ENCODE measurements around the gene CLHC1. TPM values are rescaled to one million over a fixed set of nuclear protein-coding genes. Genes with fewer than 3 reads are reported as not detected.

The CLHC1 gene
- total RNA-seq, 1 donor from 2014 or later, result 7.5 TPM

DNA sequence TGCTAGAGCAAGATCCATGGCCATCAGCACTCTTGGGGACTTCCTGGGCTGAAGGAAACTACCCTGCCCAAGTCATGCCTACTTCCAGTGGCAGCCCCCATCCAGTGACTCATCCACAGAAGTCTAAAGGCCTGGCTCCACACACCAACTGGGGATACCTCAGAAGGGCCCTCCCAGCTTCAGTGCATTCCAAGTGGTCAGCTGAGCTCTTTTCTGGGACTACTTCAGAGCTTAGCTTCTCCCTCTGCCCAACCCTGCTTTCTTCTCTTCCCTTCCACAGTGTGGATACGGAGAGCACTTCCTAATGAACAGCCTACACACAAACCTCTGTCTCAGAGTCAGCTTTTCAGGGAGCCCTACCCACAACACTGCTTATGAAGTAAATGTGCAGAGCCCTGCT lies 66.5 kb downstream of the CLHC1 start:
- TF ChIP-seq, protein P1, sequence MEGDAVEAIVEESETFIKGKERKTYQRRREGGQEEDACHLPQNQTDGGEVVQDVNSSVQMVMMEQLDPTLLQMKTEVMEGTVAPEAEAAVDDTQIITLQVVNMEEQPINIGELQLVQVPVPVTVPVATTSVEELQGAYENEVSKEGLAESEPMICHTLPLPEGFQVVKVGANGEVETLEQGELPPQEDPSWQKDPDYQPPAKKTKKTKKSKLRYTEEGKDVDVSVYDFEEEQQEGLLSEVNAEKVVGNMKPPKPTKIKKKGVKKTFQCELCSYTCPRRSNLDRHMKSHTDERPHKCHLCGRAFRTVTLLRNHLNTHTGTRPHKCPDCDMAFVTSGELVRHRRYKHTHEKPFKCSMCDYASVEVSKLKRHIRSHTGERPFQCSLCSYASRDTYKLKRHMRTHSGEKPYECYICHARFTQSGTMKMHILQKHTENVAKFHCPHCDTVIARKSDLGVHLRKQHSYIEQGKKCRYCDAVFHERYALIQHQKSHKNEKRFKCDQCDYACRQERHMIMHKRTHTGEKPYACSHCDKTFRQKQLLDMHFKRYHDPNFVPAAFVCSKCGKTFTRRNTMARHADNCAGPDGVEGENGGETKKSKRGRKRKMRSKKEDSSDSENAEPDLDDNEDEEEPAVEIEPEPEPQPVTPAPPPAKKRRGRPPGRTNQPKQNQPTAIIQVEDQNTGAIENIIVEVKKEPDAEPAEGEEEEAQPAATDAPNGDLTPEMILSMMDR (IDR thresholded peaks at IDR 0.05; ENCODE audit: borderline replicate concordance), result no peak
- H3K36me3 ChIP-seq, result no peaks in the 10 kb centered on the region
- H3K9me3 ChIP-seq (replicated peaks), result no peaks in the 10 kb centered on the region
- DNase-seq, result no peak
- H3K27me3 ChIP-seq (ENCODE audit: low read depth), result no peaks in the 10 kb centered on the region
- intact Hi-C loops (cut with micrococcal nuclease), result loop anchor here (5.0 to 10.0 kb wide), 2 partner anchors 151 to 263 kb away; no protein-coding TSS in a partner anchor
- H3K27ac ChIP-seq (replicated peaks), result no peak overlapping the region
- peaks cover 22% of the 10 kb centered on the region for H3K4me1 ChIP-seq
- no peak overlapping the region for H3K4me3 ChIP-seq

DNA sequence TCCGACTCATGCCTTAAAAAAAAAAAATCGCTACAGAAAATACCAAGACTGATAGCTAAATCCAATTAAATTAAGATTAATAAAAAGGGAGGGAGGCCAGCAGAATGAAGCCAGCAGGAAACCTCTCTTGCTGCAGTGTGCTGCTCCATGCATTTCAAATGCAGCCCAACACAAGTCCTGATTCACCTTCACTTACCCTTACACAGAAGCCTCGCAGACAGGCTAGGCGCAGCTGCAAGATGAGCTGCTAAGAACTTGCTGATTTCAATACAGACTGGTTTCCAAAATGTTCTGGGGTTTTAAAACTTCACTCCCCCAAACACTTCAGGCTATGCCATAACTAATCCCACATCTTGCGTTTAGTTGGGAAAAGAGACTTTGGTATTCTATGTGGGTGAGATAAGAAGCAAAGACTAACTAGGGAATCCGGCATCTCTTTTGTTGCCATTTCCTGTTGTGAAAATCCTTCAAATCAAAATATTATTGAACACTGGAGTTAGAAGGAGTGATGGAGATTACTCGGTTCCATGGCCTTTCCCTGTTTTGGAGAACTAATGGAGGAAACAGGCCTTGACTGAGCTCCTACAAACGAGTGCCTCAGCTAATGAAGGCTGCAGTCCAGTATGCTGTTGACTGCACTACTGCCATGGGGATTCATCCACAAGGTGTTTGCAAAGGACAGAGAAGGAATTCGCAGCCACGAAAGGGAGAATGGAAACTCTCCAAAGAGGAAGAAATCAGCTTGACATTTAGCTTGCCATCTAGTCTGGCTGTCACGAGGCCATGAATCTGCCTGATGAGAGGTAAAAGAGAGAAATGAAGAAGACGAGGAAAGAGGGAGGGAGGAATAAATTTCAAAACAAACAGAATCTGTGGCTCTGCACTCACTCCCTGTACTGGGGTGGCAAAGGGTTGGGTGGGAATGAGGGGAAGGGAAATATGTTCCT lies 67.3 kb downstream of the CLHC1 start:
- Histone ChIP-seq H3K4me3 (no peak overlapping the region), H3K27me3 (ENCODE audit: low read depth) (no peaks in the 10 kb centered on the region), H3K27ac (replicated peaks) (no peak overlapping the region), H3K4me1 (peaks cover 23% of the 10 kb centered on the region), H3K36me3 (no peaks in the 10 kb centered on the region), H3K9me3 (replicated peaks) (no peaks in the 10 kb centered on the region)
- DNase-seq, result no peak
- TF ChIP-seq, protein P1 (IDR thresholded peaks at IDR 0.05; ENCODE audit: borderline replicate concordance), result no peak
- intact Hi-C loops (cut with micrococcal nuclease), result loop anchor here (5.0 to 10.0 kb wide), 2 partner anchors 150 to 263 kb away; no protein-coding TSS in a partner anchor

DNA sequence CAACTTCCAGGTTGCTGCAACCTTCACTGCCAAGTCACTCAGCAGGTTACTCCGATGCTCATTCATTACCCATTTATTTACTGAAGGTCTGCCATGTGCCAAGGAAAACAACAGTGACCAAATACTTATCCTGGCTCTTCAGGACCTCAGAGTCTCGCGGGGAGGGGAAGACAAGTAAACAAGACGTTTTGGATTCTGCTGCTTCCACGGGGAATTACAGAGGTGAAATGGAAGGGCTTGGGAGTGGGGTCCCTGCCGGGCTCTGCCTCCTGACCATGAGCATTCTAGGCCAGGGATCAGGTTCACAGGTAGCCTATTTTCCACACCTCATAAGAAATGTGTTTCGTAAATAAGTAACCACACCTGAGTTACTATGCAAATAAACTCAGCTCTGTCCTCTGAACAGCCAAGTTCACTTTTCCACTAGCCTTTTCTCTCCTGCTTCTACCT lies 68.1 kb downstream of the CLHC1 start:
- Histone ChIP-seq H3K27me3 (ENCODE audit: low read depth) (no peaks in the 10 kb centered on the region), H3K27ac (replicated peaks) (no peak overlapping the region), H3K4me3 (no peak overlapping the region), H3K4me1 (peaks cover 32% of the 10 kb centered on the region), H3K36me3 (no peaks in the 10 kb centered on the region), H3K9me3 (replicated peaks) (no peaks in the 10 kb centered on the region)
- intact Hi-C loops (cut with micrococcal nuclease), result loop anchor here (10.0 kb wide), 1 partner anchor 149 kb away; no protein-coding TSS in a partner anchor
- DNase-seq, result no peak
- TF ChIP-seq, protein P1 (IDR thresholded peaks at IDR 0.05; ENCODE audit: borderline replicate concordance), result no peak

DNA sequence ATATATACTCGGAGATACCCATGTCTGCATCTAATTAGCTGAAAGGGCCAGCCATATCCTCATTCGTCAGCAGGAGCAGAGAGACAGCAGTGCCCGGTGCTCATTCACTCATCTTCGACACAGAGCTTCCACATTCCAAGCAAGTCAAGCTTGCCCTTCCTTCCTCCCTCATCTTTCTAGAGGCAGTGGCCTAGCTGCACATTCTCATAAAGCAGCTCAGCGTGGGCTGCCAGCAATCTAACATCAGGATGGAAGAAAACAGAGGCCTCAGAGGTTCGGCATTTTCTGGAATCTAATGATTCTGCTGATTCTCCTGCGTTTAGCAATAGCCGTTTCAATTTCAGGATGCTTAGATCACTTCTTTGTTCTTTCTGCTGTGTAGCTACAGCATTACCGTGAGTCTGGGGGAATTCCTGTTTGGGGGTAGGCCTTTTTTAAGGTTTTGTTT lies 68.8 kb downstream of the CLHC1 start:
- DNase-seq, result no peak
- no peak overlapping the region for H3K27ac ChIP-seq (replicated peaks)
- H3K4me1 ChIP-seq, result peaks cover 32% of the 10 kb centered on the region

DNA sequence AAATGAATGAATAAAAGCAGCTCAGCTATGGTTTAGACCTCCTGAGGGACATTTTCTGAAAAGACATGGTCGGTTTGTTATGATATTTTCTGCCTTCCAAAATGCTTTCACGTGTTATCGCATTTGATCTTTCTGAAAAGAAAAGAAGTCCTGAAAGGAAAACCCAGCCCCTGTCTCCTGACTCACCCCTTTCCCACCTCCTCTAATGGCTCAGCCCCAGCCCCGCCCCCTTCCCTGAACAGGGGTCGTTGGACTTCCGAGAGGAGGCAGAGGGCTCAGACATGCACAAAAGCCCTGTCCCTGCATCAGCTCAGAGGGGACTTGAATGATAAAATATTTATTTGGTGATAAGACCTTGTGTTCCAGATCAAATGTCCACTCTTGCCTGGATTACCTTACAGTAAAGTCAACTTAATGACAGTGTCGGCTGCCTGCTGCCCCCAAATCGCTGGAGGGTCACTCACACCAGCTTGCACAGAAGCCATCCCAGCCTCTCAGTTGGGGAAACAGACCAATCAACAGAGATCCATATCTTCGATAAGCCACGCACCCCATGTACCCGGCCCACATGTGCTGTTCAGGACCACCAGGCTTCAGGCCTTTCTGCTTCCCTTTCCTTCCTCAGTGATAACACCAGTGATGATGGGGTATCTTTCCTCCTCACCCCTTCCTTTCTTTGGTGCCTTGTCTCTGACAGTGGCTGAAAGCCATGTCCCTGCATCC lies 69.6 kb downstream of the CLHC1 start:
- Histone ChIP-seq H3K27me3 (ENCODE audit: low read depth) (no peaks in the 10 kb centered on the region), H3K36me3 (no peaks in the 10 kb centered on the region), H3K9me3 (replicated peaks) (no peaks in the 10 kb centered on the region), H3K4me3 (no peak overlapping the region), H3K4me1 (peaks cover 32% of the 10 kb centered on the region), H3K27ac (replicated peaks) (no peak overlapping the region)
- intact Hi-C loops (cut with micrococcal nuclease), result loop anchor here (10.0 kb wide), 1 partner anchor 148 kb away; no protein-coding TSS in a partner anchor
- no peak for DNase-seq
- TF ChIP-seq, protein P1 (IDR thresholded peaks at IDR 0.05; ENCODE audit: borderline replicate concordance), result no peak

More for the DNA sequence above, 68.8 kb downstream of the CLHC1 start:
- Histone ChIP-seq H3K4me3 (no peak overlapping the region), H3K27me3 (ENCODE audit: low read depth) (no peaks in the 10 kb centered on the region), H3K36me3 (no peaks in the 10 kb centered on the region), H3K9me3 (replicated peaks) (no peaks in the 10 kb centered on the region)
- TF ChIP-seq, protein P1 (IDR thresholded peaks at IDR 0.05; ENCODE audit: borderline replicate concordance), result no peak
- intact Hi-C loops (cut with micrococcal nuclease), result loop anchor here (10.0 kb wide), 1 partner anchor 148 kb away; no protein-coding TSS in a partner anchor
